ENCODE data around the gene CNTNAP2.
"Not testable (repeated sequence)": the region's sequence is repeated elsewhere in the genome, so short reads cannot be mapped to it uniquely, and the experiment has no call there.

CNTNAP2 gene

DNA sequence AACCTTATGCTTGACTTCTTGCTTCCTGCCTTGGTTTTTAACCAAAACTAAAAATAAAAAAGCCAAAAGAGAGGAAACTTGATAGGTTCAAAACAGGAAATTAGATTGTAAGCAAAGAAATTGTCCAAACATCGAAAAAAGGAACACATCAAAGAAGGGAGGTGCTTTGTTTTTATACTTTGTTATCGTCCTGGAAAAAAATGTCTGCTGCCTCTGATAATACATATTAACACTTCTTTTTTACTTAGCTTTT is 2187.4 kb downstream of the CNTNAP2 start:
- H3K4me1 Mint-ChIP-seq = peaks cover 27% of the 10 kb centered on the region
- no peak for DNase-seq
- no peaks in the 10 kb centered on the region for H3K27me3 Mint-ChIP-seq
- no peak overlapping the region for H3K4me3 Mint-ChIP-seq
- H3K36me3 Mint-ChIP-seq = no peaks in the 10 kb centered on the region
- peaks cover 3% of the 10 kb centered on the region for H3K9me3 Mint-ChIP-seq
- H3K27ac Mint-ChIP-seq = peak overlapping the region; percentile 77
- CTCF ChIA-PET = no interaction called here

DNA sequence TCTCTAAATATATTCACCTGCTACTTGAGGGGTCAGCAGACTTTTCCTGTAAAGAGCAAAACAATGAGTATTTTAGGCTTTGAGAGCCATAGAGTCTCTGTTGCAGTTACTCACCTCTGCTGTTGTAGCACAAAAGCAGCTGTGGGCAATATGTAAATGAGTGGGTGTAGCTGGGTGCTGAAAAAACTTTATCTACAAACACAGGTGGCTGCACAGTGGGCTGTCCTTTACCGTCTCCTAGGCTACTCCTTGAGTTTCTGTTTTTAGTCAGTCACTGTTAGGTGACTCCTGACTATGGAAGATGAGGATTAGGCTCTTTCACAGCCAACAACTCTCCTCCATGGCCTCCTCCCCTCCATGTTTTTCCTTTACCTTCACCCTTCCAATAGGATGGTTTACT is 2187.9 kb downstream of the CNTNAP2 start:
- CTCF ChIA-PET = no interaction called here
- Mint-ChIP-seq H3K36me3 (no peaks in the 10 kb centered on the region), H3K4me3 (no peak overlapping the region), H3K27ac (no peak overlapping the region), H3K9me3 (peaks cover 3% of the 10 kb centered on the region), H3K4me1 (peaks cover 27% of the 10 kb centered on the region), H3K27me3 (no peaks in the 10 kb centered on the region)
- DNase-seq = no peak

- CTCF ChIA-PET = no interaction called here
- Mint-ChIP-seq H3K27me3 (no peaks in the 10 kb centered on the region), H3K9me3 (peaks cover 3% of the 10 kb centered on the region), H3K4me3 (no peak overlapping the region), H3K27ac (no peak overlapping the region), H3K36me3 (no peaks in the 10 kb centered on the region), H3K4me1 (peaks cover 27% of the 10 kb centered on the region)
- DNase-seq = no peak
Observed at GRCh38 chr7:148306759-148307158, 2190.2 kb downstream of the CNTNAP2 start.

DNA sequence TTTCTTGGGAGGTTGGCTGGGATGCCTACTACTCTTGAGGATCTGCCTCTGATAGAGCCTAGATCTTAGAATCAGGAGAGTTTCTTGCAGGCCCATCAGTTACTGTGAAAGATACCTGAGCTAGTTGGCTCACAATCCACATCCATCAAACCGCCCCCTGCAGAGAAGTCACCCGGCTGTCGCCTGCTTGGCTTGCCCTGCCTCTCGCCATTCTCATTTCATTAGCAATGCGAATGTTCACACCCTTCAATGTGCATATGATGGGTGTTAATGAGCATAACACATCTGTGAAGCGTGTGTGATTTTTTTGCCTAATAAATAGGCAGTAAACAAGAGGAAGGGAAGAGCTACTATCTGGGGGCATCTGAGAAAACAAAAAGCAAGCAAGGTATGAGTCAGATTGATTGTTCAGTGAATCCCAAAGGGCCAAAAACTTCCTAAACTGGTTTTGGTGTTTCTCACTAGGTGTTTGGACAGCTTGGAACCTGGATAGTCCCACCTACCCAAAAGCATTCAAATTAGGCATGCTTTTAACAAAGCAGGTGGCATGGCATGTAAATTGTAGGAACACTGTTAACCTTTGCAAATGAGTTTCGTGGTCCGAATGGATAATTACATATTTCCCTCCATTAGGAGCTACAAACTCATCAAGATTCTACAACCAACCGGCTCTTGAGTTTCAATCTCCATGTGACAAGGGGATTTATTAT is 2201.7 kb downstream of the CNTNAP2 start:
- CTCF ChIA-PET = no interaction called here
- H3K36me3 Mint-ChIP-seq = no peaks in the 10 kb centered on the region
- H3K4me1 Mint-ChIP-seq = no peaks in the 10 kb centered on the region
- H3K27me3 Mint-ChIP-seq = no peaks in the 10 kb centered on the region
- H3K4me3 Mint-ChIP-seq = no peak overlapping the region
- H3K9me3 Mint-ChIP-seq = peaks cover 6% of the 10 kb centered on the region
- H3K27ac Mint-ChIP-seq = no peak overlapping the region
- no peak for DNase-seq

GRCh38 chr7:148318838-148319237 is 2202.2 kb downstream of the CNTNAP2 start:
- H3K27me3 Mint-ChIP-seq = no peaks in the 10 kb centered on the region
- no peak overlapping the region for H3K4me3 Mint-ChIP-seq
- H3K9me3 Mint-ChIP-seq = peaks cover 4% of the 10 kb centered on the region
- no peak overlapping the region for H3K27ac Mint-ChIP-seq
- no peaks in the 10 kb centered on the region for H3K4me1 Mint-ChIP-seq
- no peak for DNase-seq
- H3K36me3 Mint-ChIP-seq = no peaks in the 10 kb centered on the region
- CTCF ChIA-PET = no interaction called here

DNA sequence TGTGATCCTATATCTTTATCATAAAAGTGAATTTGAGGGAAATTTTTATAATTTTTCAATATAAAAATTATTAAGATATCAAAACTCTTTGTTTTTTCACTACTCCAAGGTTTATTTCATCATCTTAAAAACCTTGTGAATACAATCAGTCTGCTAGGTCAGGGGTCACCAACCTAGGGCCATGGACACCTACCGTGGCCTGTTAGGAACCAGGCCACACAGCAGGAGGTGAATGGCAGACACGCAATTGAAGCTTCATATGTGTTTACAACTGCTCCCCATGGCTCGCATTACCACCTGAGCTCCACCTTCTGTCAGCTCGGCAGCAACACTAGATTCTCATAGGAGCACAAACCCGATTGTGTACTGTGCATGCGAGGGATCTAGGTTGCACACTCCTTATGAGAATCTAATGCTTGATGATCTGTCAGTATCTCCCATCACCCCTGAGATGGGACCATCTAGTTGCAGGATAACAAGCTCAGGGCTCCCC is 2202.8 kb downstream of the CNTNAP2 start:
- Mint-ChIP-seq H3K4me3 (no peak overlapping the region), H3K27ac (no peak overlapping the region), H3K27me3 (no peaks in the 10 kb centered on the region)

DNA sequence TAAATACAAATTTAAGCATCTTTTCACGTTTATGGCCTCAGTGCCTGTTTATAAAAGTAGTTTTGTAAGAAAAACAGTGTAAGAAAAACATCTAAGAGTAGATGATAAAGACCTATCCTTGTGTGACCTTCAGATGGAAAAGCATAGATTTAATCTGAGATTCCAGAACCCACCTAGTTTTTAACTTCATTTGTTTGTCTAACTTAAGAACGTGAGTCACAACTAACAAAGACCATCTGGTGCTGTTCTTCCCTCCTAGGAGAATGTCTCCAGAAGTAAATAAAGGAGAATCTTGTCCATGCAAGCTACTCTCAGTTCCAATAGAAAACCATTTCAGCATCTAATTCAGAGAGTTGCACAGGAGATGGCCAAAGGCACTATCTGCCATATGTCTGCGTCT is 2208.6 kb downstream of the CNTNAP2 start:
- CTCF ChIA-PET = no interaction called here
- H3K27me3 Mint-ChIP-seq = no peaks in the 10 kb centered on the region

More for the DNA sequence above, 2202.8 kb downstream of the CNTNAP2 start:
- CTCF ChIA-PET = no interaction called here
- no peaks in the 10 kb centered on the region for H3K4me1 Mint-ChIP-seq
- no peaks in the 10 kb centered on the region for H3K36me3 Mint-ChIP-seq
- DNase-seq = no peak
- H3K9me3 Mint-ChIP-seq = no peaks in the 10 kb centered on the region

GRCh38 chr7:148327379-148327778 is 2210.8 kb downstream of the CNTNAP2 start:
- Mint-ChIP-seq H3K27me3 (peaks cover 5% of the 10 kb centered on the region), H3K36me3 (peaks cover 3% of the 10 kb centered on the region), H3K4me1 (no peaks in the 10 kb centered on the region), H3K27ac (no peak overlapping the region), H3K4me3 (no peak overlapping the region), H3K9me3 (peaks cover 21% of the 10 kb centered on the region)
- no peak for DNase-seq
- CTCF ChIA-PET = no interaction called here

More for the DNA sequence above, 2208.6 kb downstream of the CNTNAP2 start:
- Mint-ChIP-seq H3K4me1 (no peaks in the 10 kb centered on the region), H3K9me3 (peaks cover 6% of the 10 kb centered on the region), H3K36me3 (no peaks in the 10 kb centered on the region), H3K4me3 (no peak overlapping the region), H3K27ac (no peak overlapping the region)
- DNase-seq = no peak

DNA sequence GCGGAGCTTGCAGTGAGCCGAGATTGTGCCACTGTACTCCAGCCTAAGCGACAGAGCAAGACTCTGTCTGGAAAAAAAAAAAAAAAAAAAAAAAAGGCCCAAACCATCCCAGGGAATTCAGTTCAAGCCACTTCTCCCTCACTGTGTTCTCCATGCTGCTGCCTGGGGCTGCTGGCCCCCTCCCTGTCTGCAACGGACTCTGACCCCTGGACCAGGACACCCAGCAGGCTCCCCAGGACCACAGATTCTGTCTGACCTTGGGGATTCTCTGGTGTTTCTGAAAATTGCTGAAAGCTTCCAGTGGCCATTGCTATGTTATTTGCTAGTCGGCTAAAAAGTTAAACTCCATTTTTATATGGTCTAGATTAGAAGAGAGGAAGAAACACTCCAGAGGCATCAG is 2212.3 kb downstream of the CNTNAP2 start:
- H3K4me1 Mint-ChIP-seq = no peaks in the 10 kb centered on the region
- no peak overlapping the region for H3K27ac Mint-ChIP-seq
- H3K36me3 Mint-ChIP-seq = peaks cover 3% of the 10 kb centered on the region
- H3K27me3 Mint-ChIP-seq = peaks cover 6% of the 10 kb centered on the region
- no peak for DNase-seq
- H3K4me3 Mint-ChIP-seq = no peak overlapping the region
- CTCF ChIA-PET = no interaction called here
- peaks cover 21% of the 10 kb centered on the region for H3K9me3 Mint-ChIP-seq

DNA sequence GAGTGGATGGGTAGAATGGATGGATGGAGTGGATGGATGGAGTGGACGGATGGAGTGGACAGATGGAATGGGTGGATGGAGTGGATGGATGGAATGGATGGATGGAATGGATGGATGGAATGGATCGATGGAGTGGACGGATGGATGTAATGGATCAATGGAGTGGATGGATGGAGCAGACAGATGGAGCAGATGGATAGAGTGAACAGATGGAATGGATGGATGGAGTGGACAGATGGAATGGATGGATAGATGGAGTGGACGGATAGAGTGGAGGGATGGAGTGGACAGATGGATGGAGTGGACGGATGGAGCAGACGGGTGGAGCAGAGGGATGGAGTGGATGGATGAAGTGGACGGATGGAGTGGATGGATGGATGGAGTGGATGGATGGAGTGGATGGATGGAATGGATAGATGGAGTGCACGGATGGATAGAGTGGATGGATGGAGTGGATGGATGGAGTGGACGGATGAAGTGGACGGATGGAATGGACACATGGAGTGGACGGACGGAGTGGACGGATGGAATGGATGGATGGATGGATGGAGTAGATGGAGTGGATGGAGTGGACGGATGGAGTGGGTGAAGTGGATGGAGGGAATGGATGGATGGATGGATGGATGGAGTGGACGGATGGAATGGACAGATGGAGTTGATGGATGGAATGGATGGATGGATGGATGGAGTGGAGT is 2213.7 kb downstream of the CNTNAP2 start:
- Mint-ChIP-seq H3K4me3 (no peak overlapping the region), H3K4me1 (no peaks in the 10 kb centered on the region), H3K9me3 (peaks cover 21% of the 10 kb centered on the region), H3K36me3 (peaks cover 3% of the 10 kb centered on the region), H3K27ac (no peak overlapping the region), H3K27me3 (peaks cover 15% of the 10 kb centered on the region)
- DNase-seq = no peak
- CTCF ChIA-PET = no interaction called here

- CTCF ChIA-PET = no interaction called here
- no peak overlapping the region for H3K27ac Mint-ChIP-seq
- peaks cover 21% of the 10 kb centered on the region for H3K9me3 Mint-ChIP-seq
- H3K4me1 Mint-ChIP-seq = no peaks in the 10 kb centered on the region
- no peak overlapping the region for H3K4me3 Mint-ChIP-seq
- H3K27me3 Mint-ChIP-seq = peaks cover 15% of the 10 kb centered on the region
- DNase-seq = no peak
- peaks cover 3% of the 10 kb centered on the region for H3K36me3 Mint-ChIP-seq
Observed at GRCh38 chr7:148330822-148331221, 2214.2 kb downstream of the CNTNAP2 start.

- Mint-ChIP-seq H3K27ac (peak overlapping the region; percentile 21), H3K27me3 (peaks cover 15% of the 10 kb centered on the region), H3K9me3 (peaks cover 21% of the 10 kb centered on the region)
- CTCF ChIA-PET, H3K36me3 Mint-ChIP-seq, DNase-seq, H3K4me3 Mint-ChIP-seq, H3K4me1 Mint-ChIP-seq: not testable (repeated sequence)
Observed at GRCh38 chr7:148331456-148331855, 2214.9 kb downstream of the CNTNAP2 start.

GRCh38 chr7:148332191-148333186 is 2215.9 kb downstream of the CNTNAP2 start:
- no peaks in the 10 kb centered on the region for H3K4me1 Mint-ChIP-seq
- peaks cover 21% of the 10 kb centered on the region for H3K27me3 Mint-ChIP-seq
- no peak overlapping the region for H3K4me3 Mint-ChIP-seq
- H3K9me3 Mint-ChIP-seq = peaks cover 21% of the 10 kb centered on the region
- CTCF ChIA-PET = no interaction called here
- H3K27ac Mint-ChIP-seq = no peak overlapping the region
- DNase-seq = no peak
- H3K36me3 Mint-ChIP-seq = peaks cover 3% of the 10 kb centered on the region

GRCh38 chr7:148334441-148334956 is 2217.9 kb downstream of the CNTNAP2 start:
- CTCF ChIA-PET = no interaction called here
- Mint-ChIP-seq H3K27ac (no peak overlapping the region), H3K9me3 (peaks cover 19% of the 10 kb centered on the region), H3K4me1 (peaks cover 10% of the 10 kb centered on the region), H3K27me3 (peaks cover 36% of the 10 kb centered on the region), H3K36me3 (peaks cover 3% of the 10 kb centered on the region), H3K4me3 (no peak overlapping the region)
- no peak for DNase-seq
